Fibroblast of the conjunctiva (primary cell): ENCODE measurements around the gene ITLN1.
"Not testable (repeated sequence)": the region's sequence is repeated elsewhere in the genome, so short reads cannot be mapped to it uniquely, and the experiment has no call there.

ENCODE experiments used
- DNase-seq: peaks from one replicate; pipeline ENCODE4 v3.0.0-alpha.2; 2010; ENCODE audit warnings: low read depth

Gene ITLN1

GRCh38 chr1:160885042-160885441 is at the start of gene ITLN1:
Gene ITLN1, minus strand, starts transcription at chr1:160885180. Its CDS starts 303 bp downstream, at chr1:160884877.
- DNase-seq, result no peak

GRCh38 chr1:160933305-160933704 is 48.3 kb upstream of the ITLN1 start:
- DNase-seq, result not testable (repeated sequence)

GRCh38 chr1:160925652-160926244 is 40.8 kb upstream of the ITLN1 start:
- DNase-seq, result peak; percentile 13

GRCh38 chr1:160924791-160925651 is 40.0 kb upstream of the ITLN1 start:
- no peak for DNase-seq

GRCh38 chr1:160916666-160917065 is 31.7 kb upstream of the ITLN1 start:
- no peak for DNase-seq

GRCh38 chr1:160913229-160913628 is 28.2 kb upstream of the ITLN1 start:
- DNase-seq, result not testable (repeated sequence)

GRCh38 chr1:160911925-160912324 is 26.9 kb upstream of the ITLN1 start:
- no peak for DNase-seq

GRCh38 chr1:160911441-160911840 is 26.5 kb upstream of the ITLN1 start:
- DNase-seq, result no peak

- DNase-seq, result no peak
These were observed 25.3 kb upstream of the ITLN1 start for GRCh38 chr1:160910170-160910750.

- DNase-seq, result no peak
These were observed 23.0 kb upstream of the ITLN1 start for GRCh38 chr1:160907976-160908375.

- DNase-seq, result no peak
These were observed 20.6 kb upstream of the ITLN1 start for GRCh38 chr1:160905617-160905989.

GRCh38 chr1:160904783-160905616 is 20.0 kb upstream of the ITLN1 start:
- DNase-seq, result no peak

GRCh38 chr1:160902251-160902650 is 17.3 kb upstream of the ITLN1 start:
- DNase-seq, result not testable (repeated sequence)

GRCh38 chr1:160901768-160902167 is 16.8 kb upstream of the ITLN1 start:
- DNase-seq, result no peak

- DNase-seq, result not testable (repeated sequence)
These were observed 15.7 kb upstream of the ITLN1 start for GRCh38 chr1:160900683-160901082.

GRCh38 chr1:160894368-160895135 is 9.6 kb upstream of the ITLN1 start:
- DNase-seq, result not testable (repeated sequence)

GRCh38 chr1:160891474-160891873 is 6.5 kb upstream of the ITLN1 start:
- DNase-seq, result no peak

- no peak for DNase-seq
These were observed 3.9 kb upstream of the ITLN1 start for GRCh38 chr1:160888926-160889325.

GRCh38 chr1:160887071-160887470 is 2.1 kb upstream of the ITLN1 start:
- no peak for DNase-seq

- no peak for DNase-seq
These were observed 401 bp downstream of the ITLN1 start for GRCh38 chr1:160884579-160884978.
